ENCODE data around the gene MCU. TPM values are rescaled to one million over a fixed set of nuclear protein-coding genes. Genes with fewer than 3 reads are reported as not detected.

The MCU gene
- total and polyA plus RNA-seq, 2 of the 8 experiments (the other 6 are each of a cell fraction or from before 2014, with no cell fraction given), result 51.6 to 62.2 TPM

GRCh38 chr10:72810976-72811375, 119.0 kb downstream of the MCU start (continued):
- TF ChIP-seq CHD7 (IDR thresholded peaks at IDR 0.05; ENCODE audit: insufficient replicate concordance, low read length), result no peak
- no peak for TF ChIP-seq RAD21 (IDR thresholded peaks at IDR 0.05 in 1 of 2, conservative IDR thresholded peaks at IDR 0.05 in 1 of 2; ENCODE audit: low read depth in 2 of 2, low read length in 2 of 2)
- TF ChIP-seq FOSL1 (IDR thresholded peaks at IDR 0.05; ENCODE audit: insufficient read depth, low read depth, low read length), result no peak
- TF ChIP-seq EP300 (IDR thresholded peaks at IDR 0.05; ENCODE audit: borderline replicate concordance in 1 of 2, low read depth in 2 of 2, low read length in 2 of 2), result no peak
- TF ChIP-seq CBX5 (IDR thresholded peaks at IDR 0.05; ENCODE audit: low read depth, low read length), result no peak
- TF ChIP-seq SIX5 (IDR thresholded peaks at IDR 0.05; ENCODE audit: low read depth, low read length), result no peak
- TF ChIP-seq SP2 (IDR thresholded peaks at IDR 0.05; ENCODE audit: low read length), result no peak
- no peak for TF ChIP-seq NANOG (IDR thresholded peaks at IDR 0.05; ENCODE audit: insufficient read depth, low read depth, low read length, poor library complexity, severe bottlenecking)
- no peak for TF ChIP-seq MAFK (IDR thresholded peaks at IDR 0.05; ENCODE audit: low read depth, low read length)
- no peak for TF ChIP-seq GABPA (IDR thresholded peaks at IDR 0.05; ENCODE audit: borderline replicate concordance, insufficient read depth, low read length)
